ENCODE measurements around the gene PHF21B.

DNA sequence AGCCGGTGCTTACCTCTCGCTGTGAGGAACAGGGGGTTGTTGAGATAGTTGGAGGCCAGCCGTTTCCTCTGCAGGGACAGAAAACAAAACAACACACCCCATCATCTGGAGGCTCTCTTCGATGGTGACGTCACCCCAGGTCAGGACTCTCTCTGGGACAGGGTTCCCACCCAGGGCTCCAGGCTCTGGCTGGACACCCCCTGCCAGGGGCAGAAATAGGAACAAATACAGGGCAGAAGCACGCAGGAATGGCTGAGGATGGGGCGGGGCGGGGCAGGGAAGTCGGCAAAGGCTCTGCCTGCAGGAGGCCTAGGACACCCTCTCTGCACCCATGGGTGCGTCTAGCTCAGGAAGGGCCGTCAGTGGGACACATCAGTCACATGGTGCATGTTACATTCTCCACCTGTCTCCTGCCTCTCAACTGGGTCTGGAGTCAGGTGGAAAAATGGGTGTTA, 118.5 kb downstream of the PHF21B start:
- TF ChIP-seq, protein P1, sequence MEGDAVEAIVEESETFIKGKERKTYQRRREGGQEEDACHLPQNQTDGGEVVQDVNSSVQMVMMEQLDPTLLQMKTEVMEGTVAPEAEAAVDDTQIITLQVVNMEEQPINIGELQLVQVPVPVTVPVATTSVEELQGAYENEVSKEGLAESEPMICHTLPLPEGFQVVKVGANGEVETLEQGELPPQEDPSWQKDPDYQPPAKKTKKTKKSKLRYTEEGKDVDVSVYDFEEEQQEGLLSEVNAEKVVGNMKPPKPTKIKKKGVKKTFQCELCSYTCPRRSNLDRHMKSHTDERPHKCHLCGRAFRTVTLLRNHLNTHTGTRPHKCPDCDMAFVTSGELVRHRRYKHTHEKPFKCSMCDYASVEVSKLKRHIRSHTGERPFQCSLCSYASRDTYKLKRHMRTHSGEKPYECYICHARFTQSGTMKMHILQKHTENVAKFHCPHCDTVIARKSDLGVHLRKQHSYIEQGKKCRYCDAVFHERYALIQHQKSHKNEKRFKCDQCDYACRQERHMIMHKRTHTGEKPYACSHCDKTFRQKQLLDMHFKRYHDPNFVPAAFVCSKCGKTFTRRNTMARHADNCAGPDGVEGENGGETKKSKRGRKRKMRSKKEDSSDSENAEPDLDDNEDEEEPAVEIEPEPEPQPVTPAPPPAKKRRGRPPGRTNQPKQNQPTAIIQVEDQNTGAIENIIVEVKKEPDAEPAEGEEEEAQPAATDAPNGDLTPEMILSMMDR (IDR thresholded peaks at IDR 0.05; ENCODE audit: low read length), result no peak
- no peak for TF ChIP-seq EZH2 (IDR thresholded peaks at IDR 0.05; ENCODE audit: borderline replicate concordance, low read length)
